Neuronal stem cell (in vitro differentiated cells): ENCODE measurements around the gene MRC1.
A peak's percentile ranks its signal among the peaks of the same experiment; 100 is the strongest.

Experiments
- DNase-seq: peaks from one replicate; pipeline ENCODE4 v3.0.0-alpha.2; 2013; ENCODE audit warnings: low spot score
- H2AFZ ChIP-seq: one replicate; pipeline ENCODE4 v1.6.1; 2013; ENCODE audit warnings: mild to moderate bottlenecking, low read length, inconsistent platforms
- H2AK5ac ChIP-seq: 2 replicates; pipeline ENCODE4 v1.6.1; 2013; ENCODE audit warnings: low read depth, mild to moderate bottlenecking, inconsistent platforms, low read length, moderate library complexity, mixed read lengths
- H2BK120ac ChIP-seq: 2 replicates; pipeline ENCODE4 v1.6.1; 2013; ENCODE audit warnings: low read depth, mild to moderate bottlenecking, inconsistent platforms, low read length, moderate library complexity, mixed read lengths
- H2BK12ac ChIP-seq: one replicate; pipeline ENCODE4 v1.6.1; 2013; ENCODE audit warnings: low read length, inconsistent platforms
- H2BK15ac ChIP-seq: 2 replicates; pipeline ENCODE4 v1.6.1; 2013; ENCODE audit warnings: mild to moderate bottlenecking, low read length, inconsistent platforms, mixed read lengths
- H2BK5ac ChIP-seq: one replicate; pipeline ENCODE4 v1.6.1; 2013; ENCODE audit warnings: inconsistent platforms, mild to moderate bottlenecking, low read length, moderate library complexity
- H3K14ac ChIP-seq: one replicate; pipeline ENCODE4 v1.6.1; 2013; ENCODE audit warnings: low read length, inconsistent platforms
- H3K18ac ChIP-seq: 2 replicates; pipeline ENCODE4 v1.6.1; 2013; ENCODE audit warnings: low read length, inconsistent platforms
- H3K23ac ChIP-seq: 2 replicates; pipeline ENCODE4 v1.6.1; 2013; ENCODE audit warnings: low read depth, mild to moderate bottlenecking, mixed read lengths, low read length, inconsistent platforms; ENCODE audit not compliant: poor library complexity
- H3K27ac ChIP-seq: replicated peaks from 3 replicates; pipeline ENCODE4 v1.5.1; 2013; ENCODE audit warnings: low read length, inconsistent platforms
- H3K27me3 ChIP-seq, 3 experiments: 2 replicates each; pipeline ENCODE4 v1.6.1; 2013; ENCODE audit warnings: low read length in 3 of 3, mild to moderate bottlenecking in 2 of 3, inconsistent platforms in 1 of 3, low read depth in 1 of 3, mixed read lengths in 1 of 3, moderate library complexity in 1 of 3; ENCODE audit not compliant: control insufficient read depth in 3 of 3, insufficient read depth in 3 of 3
- H3K36me3 ChIP-seq, 2 donors: replicated peaks in 1 of 2; 2 replicates each; pipeline ENCODE4 v1.6.1; 2013; ENCODE audit warnings: low read length in 2 of 2; ENCODE audit not compliant: control insufficient read depth in 2 of 2, insufficient read depth in 2 of 2
- H3K4ac ChIP-seq: 2 replicates; pipeline ENCODE4 v1.6.1; 2013; ENCODE audit warnings: inconsistent platforms, mild to moderate bottlenecking, low read length, moderate library complexity
- H3K4me1 ChIP-seq, 2 donors: 1 replicate in 1 of 2; 2 replicates in 1 of 2; pipeline ENCODE4 v1.6.1; 2013; ENCODE audit warnings: low read length in 2 of 2, low read depth in 1 of 2; ENCODE audit not compliant: control insufficient read depth in 2 of 2, insufficient read depth in 1 of 2
- H3K4me2 ChIP-seq: one replicate; pipeline ENCODE4 v1.6.1; 2013; ENCODE audit warnings: mild to moderate bottlenecking, low read length, inconsistent platforms; ENCODE audit not compliant: insufficient read depth, poor library complexity, severe bottlenecking
- H3K4me3 ChIP-seq, 2 donors: 2 replicates each; pipeline ENCODE4 v1.5.1; 2013; ENCODE audit warnings: low read length in 2 of 2, mild to moderate bottlenecking in 2 of 2, inconsistent platforms in 1 of 2, moderate library complexity in 1 of 2
- H3K79me1 ChIP-seq: one replicate; pipeline ENCODE4 v1.6.1; 2013; ENCODE audit warnings: low read depth, mild to moderate bottlenecking, inconsistent platforms, low read length, moderate library complexity
- H3K9ac ChIP-seq: one replicate; pipeline ENCODE4 v1.6.1; 2013; ENCODE audit warnings: mild to moderate bottlenecking, low read depth, low read length, inconsistent platforms; ENCODE audit not compliant: poor library complexity
- H3K9me3 ChIP-seq, 2 donors: replicated peaks in 1 of 2; 2 replicates each; pipeline versions ENCODE3 to v1.6.1; 2013; ENCODE audit warnings: low read length in 2 of 2, mild to moderate bottlenecking in 2 of 2, inconsistent platforms in 1 of 2, low read depth in 1 of 2, mixed read lengths in 1 of 2, moderate library complexity in 1 of 2; ENCODE audit not compliant: control insufficient read depth in 2 of 2, insufficient read depth in 1 of 2
- H4K8ac ChIP-seq: one replicate; pipeline ENCODE4 v1.6.1; 2013; ENCODE audit warnings: low read depth, mild to moderate bottlenecking, inconsistent platforms, low read length, moderate library complexity
- H4K91ac ChIP-seq: one replicate; pipeline ENCODE4 v1.6.1; 2013; ENCODE audit warnings: low read length, low read depth, mild to moderate bottlenecking, inconsistent platforms; ENCODE audit not compliant: poor library complexity
- WGBS, 2 donors: extraction: QIAGEN DNeasy Blood & Tissue Kit; methylation state at CpG; one replicate each; pipeline ENCODE4 v1.1.7; 2013; ENCODE audit warnings: missing lambda C conversion rate in 2 of 2, mixed read lengths in 1 of 2; ENCODE audit not compliant: insufficient read length in 2 of 2, insufficient replicate concordance in 1 of 2; ENCODE audit errors: extremely low coverage in 2 of 2; 5-methylcytosine and 5-hydroxymethylcytosine counted together

MRC1 gene

GRCh38 chr10:17789396-17789795, 19.8 kb upstream of the MRC1 start:
- Histone ChIP-seq H2BK120ac (no peak overlapping the region), H3K36me3 (no peaks in the 10 kb centered on the region), H3K4ac (no peak overlapping the region), H3K27me3 (no peaks in the 10 kb centered on the region), H3K4me2 (no peak overlapping the region), H4K91ac (no peak overlapping the region), H3K9ac (no peak overlapping the region), H2BK15ac (no peak overlapping the region), H3K4me3 (no peak overlapping the region), H2BK5ac (no peak overlapping the region), H3K27ac (no peak overlapping the region), H2BK12ac (no peak overlapping the region), H3K79me1 (no peaks in the 10 kb centered on the region), H4K8ac (no peak overlapping the region), H3K4me1 (peaks cover 0 to 2% of the 10 kb centered on the region in 2 donors), H3K14ac (no peak overlapping the region), H3K23ac (no peak overlapping the region), H3K9me3 (no peaks in the 10 kb centered on the region), H3K18ac (no peak overlapping the region), H2AK5ac (no peak overlapping the region), H2AFZ (no peak overlapping the region)
- no CpG with 5 or more reads among the region's 7 CpGs for WGBS, 2 donors
- DNase-seq: no peak

- H3K79me1 ChIP-seq: no peaks in the 10 kb centered on the region
- H2BK12ac ChIP-seq: no peak overlapping the region
- H4K8ac ChIP-seq: no peak overlapping the region
- no peaks in the 10 kb centered on the region for H3K27me3 ChIP-seq
- DNase-seq: no peak
- H3K14ac ChIP-seq: no peak overlapping the region
- H3K36me3 ChIP-seq: no peaks in the 10 kb centered on the region
- no peak overlapping the region for H4K91ac ChIP-seq
- H3K27ac ChIP-seq: no peak overlapping the region
- no peak overlapping the region for H3K23ac ChIP-seq
- H2BK120ac ChIP-seq: no peak overlapping the region
- H3K4me3 ChIP-seq: no peak overlapping the region
- H2BK15ac ChIP-seq: no peak overlapping the region
- H2AFZ ChIP-seq: no peak overlapping the region
- WGBS, 2 donors: no CpG with 5 or more reads among the region's 2 CpGs
- H3K9me3 ChIP-seq: no peaks in the 10 kb centered on the region
- no peak overlapping the region for H2BK5ac ChIP-seq
- H3K18ac ChIP-seq: no peak overlapping the region
- no peak overlapping the region for H3K4ac ChIP-seq
- H3K9ac ChIP-seq: no peak overlapping the region
- peaks cover 0 to 2% of the 10 kb centered on the region in 2 donors for H3K4me1 ChIP-seq
- no peak overlapping the region for H2AK5ac ChIP-seq
- H3K4me2 ChIP-seq: no peak overlapping the region
These were observed 18.5 kb upstream of the MRC1 start for GRCh38 chr10:17790651-17791050.

- H4K8ac ChIP-seq: no peak overlapping the region
- DNase-seq: no peak
- no peaks in the 10 kb centered on the region for H3K4me1 ChIP-seq
- H3K9me3 ChIP-seq: peaks cover 0 to 2% of the 10 kb centered on the region in 2 donors
- no peak overlapping the region for H3K4ac ChIP-seq
- H2BK120ac ChIP-seq: no peak overlapping the region
- no peak overlapping the region for H2BK15ac ChIP-seq
- H3K14ac ChIP-seq: no peak overlapping the region
- H3K36me3 ChIP-seq: no peaks in the 10 kb centered on the region
- no peak overlapping the region for H3K23ac ChIP-seq
- H3K4me2 ChIP-seq: no peak overlapping the region
- no peak overlapping the region for H2BK5ac ChIP-seq
- H3K4me3 ChIP-seq: no peak overlapping the region
- no peak overlapping the region for H4K91ac ChIP-seq
- no peaks in the 10 kb centered on the region for H3K27me3 ChIP-seq
- no peak overlapping the region for H2AFZ ChIP-seq
- no peak overlapping the region for H2AK5ac ChIP-seq
- H3K18ac ChIP-seq: no peak overlapping the region
- no peaks in the 10 kb centered on the region for H3K79me1 ChIP-seq
- H3K27ac ChIP-seq: no peak overlapping the region
- no peak overlapping the region for H3K9ac ChIP-seq
- no peak overlapping the region for H2BK12ac ChIP-seq
These were observed 16.2 kb upstream of the MRC1 start for GRCh38 chr10:17792991-17793390.

GRCh38 chr10:17793823-17794644, 15.1 kb upstream of the MRC1 start:
- Histone ChIP-seq H3K9ac (no peak overlapping the region), H2AK5ac (no peak overlapping the region), H2BK120ac (no peak overlapping the region), H2BK15ac (no peak overlapping the region), H3K9me3 (peaks cover 0 to 2% of the 10 kb centered on the region in 2 donors), H3K4ac (no peak overlapping the region), H2AFZ (no peak overlapping the region), H3K4me3 (no peak overlapping the region), H3K36me3 (no peaks in the 10 kb centered on the region), H2BK5ac (no peak overlapping the region), H3K79me1 (no peaks in the 10 kb centered on the region), H4K91ac (no peak overlapping the region), H4K8ac (peak overlapping the region; percentile 92), H3K23ac (no peak overlapping the region), H3K14ac (no peak overlapping the region), H2BK12ac (no peak overlapping the region), H3K4me1 (no peaks in the 10 kb centered on the region), H3K27ac (no peak overlapping the region), H3K4me2 (no peak overlapping the region), H3K27me3 (no peaks in the 10 kb centered on the region), H3K18ac (no peak overlapping the region)
- no peak for DNase-seq
- WGBS, 2 donors: no CpG with 5 or more reads among the region's 6 CpGs
